BE2C (cell line): ENCODE results near the gene TERT.

ENCODE experiments used
- DNase-seq: peaks from one replicate; pipeline ENCODE4 v3.0.0-alpha.2; 2020
- H3K27me3 ChIP-seq: fragments of 250-450 bp; sonication (Bioruptor Pico); 2 replicates; pipeline ENCODE4 v1.5.1; 2020; ENCODE audit warnings: mild to moderate bottlenecking
- H3K36me3 ChIP-seq: fragments of 250-450 bp; sonication (Bioruptor Pico); 2 replicates; pipeline ENCODE4 v1.5.1; 2020; ENCODE audit warnings: mild to moderate bottlenecking
- H3K4me1 ChIP-seq: fragments of 250-450 bp; sonication (Bioruptor Pico); 2 replicates; pipeline ENCODE4 v1.5.1; 2020
- H3K4me3 ChIP-seq: 2 replicates; pipeline ENCODE4 v1.5.1; 2011; ENCODE audit warnings: low read depth, low read length
- H3K9me3 ChIP-seq: fragments of 250-450 bp; sonication (Bioruptor Pico); 2 replicates; pipeline ENCODE4 v1.5.1; 2020
- CTCF ChIP-seq: IDR thresholded peaks from 2 replicates; pipeline ENCODE4 v1.5.1; 2012; ENCODE audit warnings: mild to moderate bottlenecking, low read depth, low read length

Gene TERT

GRCh38 chr5:1253456-1254105 lies 41.3 kb downstream of the TERT start:
- Histone ChIP-seq H3K9me3 (no peaks in the 10 kb centered on the region), H3K27me3 (peaks cover 10% of the 10 kb centered on the region), H3K36me3 (no peaks in the 10 kb centered on the region), H3K4me3 (no peak overlapping the region), H3K4me1 (no peaks in the 10 kb centered on the region)
- no peak for TF ChIP-seq CTCF
- no peak for DNase-seq

GRCh38 chr5:1252681-1253080 lies 42.2 kb downstream of the TERT start:
- no peaks in the 10 kb centered on the region for H3K4me1 ChIP-seq
- H3K27me3 ChIP-seq = peaks cover 17% of the 10 kb centered on the region
- DNase-seq = no peak
- TF ChIP-seq CTCF = no peak
- no peak overlapping the region for H3K4me3 ChIP-seq
- no peaks in the 10 kb centered on the region for H3K36me3 ChIP-seq
- no peaks in the 10 kb centered on the region for H3K9me3 ChIP-seq

- H3K4me1 ChIP-seq = no peaks in the 10 kb centered on the region
- TF ChIP-seq CTCF = no peak
- H3K9me3 ChIP-seq = no peaks in the 10 kb centered on the region
- no peak overlapping the region for H3K4me3 ChIP-seq
- no peak for DNase-seq
- H3K27me3 ChIP-seq = peaks cover 24% of the 10 kb centered on the region
- H3K36me3 ChIP-seq = no peaks in the 10 kb centered on the region
Observed at GRCh38 chr5:1251678-1252580, 42.9 kb downstream of the TERT start.

- no peaks in the 10 kb centered on the region for H3K36me3 ChIP-seq
- no peak for TF ChIP-seq CTCF
- no peaks in the 10 kb centered on the region for H3K4me1 ChIP-seq
- peaks cover 47% of the 10 kb centered on the region for H3K27me3 ChIP-seq
- H3K4me3 ChIP-seq = no peak overlapping the region
- DNase-seq = no peak
- no peaks in the 10 kb centered on the region for H3K9me3 ChIP-seq
Observed at GRCh38 chr5:1249366-1250280, 45.2 kb downstream of the TERT start.

- TF ChIP-seq CTCF = no peak
- Histone ChIP-seq H3K4me3 (no peak overlapping the region), H3K9me3 (no peaks in the 10 kb centered on the region), H3K27me3 (peaks cover 57% of the 10 kb centered on the region), H3K36me3 (no peaks in the 10 kb centered on the region), H3K4me1 (no peaks in the 10 kb centered on the region)
- DNase-seq = no peak
Observed at GRCh38 chr5:1247811-1248210, 47.1 kb downstream of the TERT start.
